HEK293 (cell line): ENCODE measurements around the gene SNAP47.

ENCODE experiments used
- CTCF ChIA-PET: fragments of 350-600 bp; formaldehyde crosslinking; extraction: SDS; loops from one replicate; lab custom pipeline; 2021; ENCODE audit warnings: antibody characterized with exemption; lab: Yijun Ruan, JAX
- POLR2A ChIA-PET: fragments of 300-600 bp; formaldehyde crosslinking; extraction: SDS; loops from one replicate; lab custom pipeline; 2020; ENCODE audit warnings: antibody characterized with exemption, inconsistent platforms; lab: Yijun Ruan, JAX
- H3K27ac ChIP-seq: fragments of 200-500 bp; sonication (Bioruptor generic); 2 replicates; pipeline ENCODE4 v1.5.1; 2014; ENCODE audit warnings: low read depth, low read length, control low read depth, inconsistent platforms; ENCODE audit errors: extremely low read depth
- H3K36me3 ChIP-seq, 2 experiments: fragments of 200-500 bp in 1 of 2; sonication (Bioruptor generic) in 1 of 2; 1 replicate in 1 of 2; 2 replicates in 1 of 2; pipeline ENCODE4 v1.5.1; 2014 to 2017; ENCODE audit warnings: inconsistent platforms in 2 of 2, low read length in 2 of 2; ENCODE audit not compliant: control insufficient read depth in 2 of 2, insufficient read depth in 1 of 2
- H3K4me1 ChIP-seq: fragments of 200-500 bp; sonication (Bioruptor generic); 2 replicates; pipeline ENCODE4 v1.5.1; 2014; ENCODE audit warnings: mild to moderate bottlenecking, low read length, inconsistent platforms; ENCODE audit not compliant: control insufficient read depth, insufficient read depth
- H3K4me3 ChIP-seq: 2 replicates; pipeline ENCODE4 v1.5.1; 2011; ENCODE audit warnings: low read depth, mild to moderate bottlenecking, control low read depth, low read length, moderate library complexity
- H3K9me3 ChIP-seq: fragments of 200-500 bp; sonication (Bioruptor generic); 2 replicates; pipeline ENCODE4 v1.5.1; 2014; ENCODE audit warnings: low read depth, low read length, inconsistent platforms; ENCODE audit not compliant: control insufficient read depth, insufficient read depth
- FEZF1 ChIP-seq: fragments of 450-650 bp; formaldehyde crosslinking; IDR thresholded peaks from 2 replicates; pipeline ENCODE4 v1.5.1; 2016; ENCODE audit warnings: missing biosample characterization, missing genetic modification characterization
- PRDM2 ChIP-seq: fragments of 450-650 bp; formaldehyde crosslinking; IDR thresholded peaks from 2 replicates; pipeline ENCODE4 v1.5.1; 2016; ENCODE audit warnings: missing biosample characterization, missing genetic modification characterization, borderline replicate concordance
- PRDM4 ChIP-seq: fragments of 450-650 bp; formaldehyde crosslinking; IDR thresholded peaks from 2 replicates; pipeline ENCODE4 v1.5.1; 2017; ENCODE audit warnings: missing biosample characterization, missing genetic modification characterization
- SCRT1 ChIP-seq: fragments of 450-650 bp; formaldehyde crosslinking; IDR thresholded peaks from 2 replicates; pipeline ENCODE4 v1.5.1; 2016; ENCODE audit warnings: missing biosample characterization, missing genetic modification characterization, borderline replicate concordance
- ZBTB21 ChIP-seq: fragments of 450-650 bp; formaldehyde crosslinking; IDR thresholded peaks from 2 replicates; pipeline ENCODE4 v1.5.1; 2017; ENCODE audit warnings: missing biosample characterization, missing genetic modification characterization
- ZBTB26 ChIP-seq: fragments of 450-650 bp; formaldehyde crosslinking; optimal IDR thresholded peaks from 2 replicates; pipeline ENCODE3; 2016; ENCODE audit warnings: missing biosample characterization, mild to moderate bottlenecking, missing genetic modification characterization
- ZBTB44 ChIP-seq: fragments of 450-650 bp; IDR thresholded peaks from 2 replicates; pipeline ENCODE4 v1.5.1; 2018; ENCODE audit warnings: missing biosample characterization, mild to moderate bottlenecking, missing genetic modification characterization
- ZNF214 ChIP-seq: fragments of 450-650 bp; formaldehyde crosslinking; IDR thresholded peaks from 2 replicates; pipeline ENCODE4 v1.5.1; 2017; ENCODE audit warnings: missing biosample characterization, mild to moderate bottlenecking, missing genetic modification characterization, borderline replicate concordance
- ZNF324 ChIP-seq: fragments of 450-650 bp; formaldehyde crosslinking; IDR thresholded peaks from 2 replicates; pipeline ENCODE4 v1.5.1; 2016; ENCODE audit warnings: missing biosample characterization, missing genetic modification characterization
- ZNF362 ChIP-seq: fragments of 450-650 bp; formaldehyde crosslinking; IDR thresholded peaks from 2 replicates; pipeline ENCODE4 v1.5.1; 2016; ENCODE audit warnings: missing biosample characterization, missing genetic modification characterization
- ZNF529 ChIP-seq: fragments of 450-650 bp; formaldehyde crosslinking; IDR thresholded peaks from 2 replicates; pipeline ENCODE4 v1.5.1; 2017; ENCODE audit warnings: missing genetic modification characterization, missing biosample characterization; ENCODE audit not compliant: insufficient replicate concordance
- ZNF530 ChIP-seq: fragments of 450-650 bp; formaldehyde crosslinking; IDR thresholded peaks from 2 replicates; pipeline ENCODE4 v1.5.1; 2016; ENCODE audit warnings: low read depth, missing biosample characterization, missing genetic modification characterization
- ZNF555 ChIP-seq: fragments of 450-650 bp; formaldehyde crosslinking; conservative IDR thresholded peaks from 2 replicates; pipeline ENCODE4 v1.5.1; 2017; ENCODE audit warnings: missing biosample characterization, mild to moderate bottlenecking, missing genetic modification characterization, inconsistent platforms
- ZNF571 ChIP-seq: fragments of 450-650 bp; formaldehyde crosslinking; IDR thresholded peaks from 2 replicates; pipeline ENCODE4 v1.5.0; 2017; ENCODE audit warnings: missing biosample characterization, missing genetic modification characterization
- ZNF677 ChIP-seq: fragments of 450-650 bp; IDR thresholded peaks from 2 replicates; pipeline ENCODE4 v1.5.0; 2018; ENCODE audit warnings: missing biosample characterization, mild to moderate bottlenecking, missing genetic modification characterization, moderate library complexity
- ZSCAN18 ChIP-seq: fragments of 450-650 bp; formaldehyde crosslinking; IDR thresholded peaks from 2 replicates; pipeline ENCODE4 v1.5.1; 2016; ENCODE audit warnings: missing biosample characterization, missing genetic modification characterization
- TF ChIP-seq, protein P1 (sequence below): fragments of 450-650 bp; formaldehyde crosslinking; IDR thresholded peaks from 2 replicates; pipeline ENCODE4 v1.5.1; 2016; ENCODE audit warnings: missing biosample characterization, missing genetic modification characterization
- TF ChIP-seq, protein P2 (sequence below): fragments of 450-650 bp; formaldehyde crosslinking; IDR thresholded peaks from 2 replicates; pipeline ENCODE4; 2016; ENCODE audit warnings: missing biosample characterization, missing genetic modification characterization

Gene SNAP47

GRCh38 chr1:227745568-227746265, 10.5 kb downstream of the SNAP47 start:
- Histone ChIP-seq H3K9me3 (no peaks in the 10 kb centered on the region), H3K4me1 (no peaks in the 10 kb centered on the region), H3K36me3 (peaks cover 5 to 74% of the 10 kb centered on the region in 2 experiments; a peak in 2 of 3 replicates), H3K4me3 (no peak overlapping the region), H3K27ac (no peak overlapping the region)
- POLR2A ChIA-PET: interaction anchor here (1.4 kb wide), 1 partner anchor 10 kb away, joined by 8 read pairs; the partner anchor contains the start of genes JMJD4 and SNAP47
- CTCF ChIA-PET: no interaction called here
- TF ChIP-seq SCRT1 (tag by site-specific recombination) (no peak), FEZF1 (no peak), ZNF555 (tag by site-specific recombination) (no peak), ZNF677 (no peak), ZNF324 (tag by site-specific recombination) (no peak), ZNF362 (tag by site-specific recombination) (no peak), PRDM4 (tag by site-specific recombination) (no peak), ZBTB21 (tag by site-specific recombination) (no peak), ZSCAN18 (tag by site-specific recombination) (no peak), ZNF530 (tag by site-specific recombination) (no peak), ZNF571 (tag by site-specific recombination) (no peak), PRDM2 (no peak), ZNF529 (tag by site-specific recombination) (no peak), ZBTB44 (tag by site-specific recombination) (no peak), ZNF214 (no peak), ZBTB26 (tag by site-specific recombination) (no peak)
- TF ChIP-seq, protein P1, sequence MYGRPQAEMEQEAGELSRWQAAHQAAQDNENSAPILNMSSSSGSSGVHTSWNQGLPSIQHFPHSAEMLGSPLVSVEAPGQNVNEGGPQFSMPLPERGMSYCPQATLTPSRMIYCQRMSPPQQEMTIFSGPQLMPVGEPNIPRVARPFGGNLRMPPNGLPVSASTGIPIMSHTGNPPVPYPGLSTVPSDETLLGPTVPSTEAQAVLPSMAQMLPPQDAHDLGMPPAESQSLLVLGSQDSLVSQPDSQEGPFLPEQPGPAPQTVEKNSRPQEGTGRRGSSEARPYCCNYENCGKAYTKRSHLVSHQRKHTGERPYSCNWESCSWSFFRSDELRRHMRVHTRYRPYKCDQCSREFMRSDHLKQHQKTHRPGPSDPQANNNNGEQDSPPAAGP (tag by site-specific recombination): no peak
- TF ChIP-seq, protein P2, sequence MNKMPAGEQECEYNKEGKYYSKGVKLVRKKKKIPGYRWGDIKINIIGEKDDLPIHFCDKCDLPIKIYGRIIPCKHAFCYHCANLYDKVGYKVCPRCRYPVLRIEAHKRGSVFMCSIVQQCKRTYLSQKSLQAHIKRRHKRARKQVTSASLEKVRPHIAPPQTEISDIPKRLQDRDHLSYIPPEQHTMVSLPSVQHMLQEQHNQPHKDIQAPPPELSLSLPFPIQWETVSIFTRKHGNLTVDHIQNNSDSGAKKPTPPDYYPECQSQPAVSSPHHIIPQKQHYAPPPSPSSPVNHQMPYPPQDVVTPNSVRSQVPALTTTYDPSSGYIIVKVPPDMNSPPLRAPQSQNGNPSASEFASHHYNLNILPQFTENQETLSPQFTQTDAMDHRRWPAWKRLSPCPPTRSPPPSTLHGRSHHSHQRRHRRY (tag by site-specific recombination): no peak
